ENCODE measurements around the gene TGM3.

DNA sequence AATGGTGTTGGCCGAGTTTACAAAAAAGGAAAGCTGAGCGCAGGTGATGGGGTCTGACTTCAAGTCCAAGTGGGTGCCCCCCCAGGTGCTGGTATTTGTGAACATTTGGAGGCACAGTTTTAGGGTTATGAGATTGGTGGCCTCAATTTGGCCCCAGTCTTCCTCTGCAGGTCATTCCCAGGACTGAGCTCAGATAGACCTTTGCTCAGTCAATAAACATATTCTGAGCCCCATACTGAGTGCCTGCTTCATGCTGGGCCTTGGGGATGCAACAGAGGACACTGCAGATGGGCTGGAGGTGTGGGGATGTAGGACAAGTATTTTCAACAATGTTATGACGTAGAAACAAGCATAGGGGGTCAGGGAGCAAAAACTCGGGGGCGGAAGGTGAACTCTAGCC is 33.5 kb downstream of the TGM3 start:
- TF ChIP-seq, protein P1, sequence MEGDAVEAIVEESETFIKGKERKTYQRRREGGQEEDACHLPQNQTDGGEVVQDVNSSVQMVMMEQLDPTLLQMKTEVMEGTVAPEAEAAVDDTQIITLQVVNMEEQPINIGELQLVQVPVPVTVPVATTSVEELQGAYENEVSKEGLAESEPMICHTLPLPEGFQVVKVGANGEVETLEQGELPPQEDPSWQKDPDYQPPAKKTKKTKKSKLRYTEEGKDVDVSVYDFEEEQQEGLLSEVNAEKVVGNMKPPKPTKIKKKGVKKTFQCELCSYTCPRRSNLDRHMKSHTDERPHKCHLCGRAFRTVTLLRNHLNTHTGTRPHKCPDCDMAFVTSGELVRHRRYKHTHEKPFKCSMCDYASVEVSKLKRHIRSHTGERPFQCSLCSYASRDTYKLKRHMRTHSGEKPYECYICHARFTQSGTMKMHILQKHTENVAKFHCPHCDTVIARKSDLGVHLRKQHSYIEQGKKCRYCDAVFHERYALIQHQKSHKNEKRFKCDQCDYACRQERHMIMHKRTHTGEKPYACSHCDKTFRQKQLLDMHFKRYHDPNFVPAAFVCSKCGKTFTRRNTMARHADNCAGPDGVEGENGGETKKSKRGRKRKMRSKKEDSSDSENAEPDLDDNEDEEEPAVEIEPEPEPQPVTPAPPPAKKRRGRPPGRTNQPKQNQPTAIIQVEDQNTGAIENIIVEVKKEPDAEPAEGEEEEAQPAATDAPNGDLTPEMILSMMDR (IDR thresholded peaks at IDR 0.05) = no peak
- TF ChIP-seq POLR2A (IDR thresholded peaks at IDR 0.05) (no peak), EP300 (IDR thresholded peaks at IDR 0.05) (no peak)
